ENCODE data around the gene NTSR1. TPM values are rescaled to one million over a fixed set of nuclear protein-coding genes. Genes with fewer than 3 reads are reported as not detected.

Gene NTSR1
- total and polyA plus RNA-seq, 5 donors, result 0.06 TPM; not detected in 4

DNA sequence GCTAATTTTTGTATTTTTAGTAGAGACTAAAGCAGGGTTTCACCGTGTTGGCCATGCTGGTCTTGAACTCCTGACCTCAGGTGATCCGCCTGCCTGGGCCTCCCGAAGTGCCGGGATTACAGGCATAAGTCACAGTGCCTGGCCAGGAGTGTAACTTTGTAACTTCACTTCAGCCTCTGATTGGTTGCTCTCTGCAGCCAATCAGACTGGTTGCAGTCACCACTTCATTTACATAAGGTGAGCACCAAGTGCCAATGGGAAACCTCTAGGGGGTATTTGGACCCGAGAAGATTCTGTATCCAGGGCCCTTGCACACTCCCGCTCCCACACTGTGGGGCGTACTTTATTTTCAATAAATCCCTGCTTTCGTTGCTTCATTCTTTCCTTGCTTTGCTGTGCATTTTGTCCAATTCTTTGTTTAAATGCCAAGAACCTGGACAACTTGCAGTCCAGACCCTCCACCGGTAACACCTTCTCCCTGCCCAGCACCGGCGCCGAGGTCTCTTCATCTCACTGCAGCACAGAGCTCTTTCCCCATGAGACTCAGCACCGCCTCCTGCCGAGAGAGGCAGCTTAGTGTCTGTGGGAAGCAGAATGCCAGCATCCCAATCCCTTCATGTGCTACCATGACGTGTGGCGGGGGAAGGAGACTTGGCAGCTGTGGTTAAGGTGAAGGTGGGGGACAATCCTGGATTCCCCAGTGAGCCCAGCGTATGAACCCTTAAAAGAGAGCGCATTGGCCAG lies 73.7 kb downstream of the NTSR1 start:
- Histone ChIP-seq H3K27ac (ENCODE audit: low read length) (no peak overlapping the region), H3K27me3 (ENCODE audit: control insufficient read depth, insufficient read depth) (no peaks in the 10 kb centered on the region), H3K9me3 (ENCODE audit: control insufficient read depth, low read length) (no peaks in the 10 kb centered on the region), H3K4me3 (ENCODE audit: low read length) (no peak overlapping the region), H3K4me1 (ENCODE audit: control insufficient read depth, insufficient read depth, low read length) (peaks cover 4% of the 10 kb centered on the region)
- intact Hi-C loops (cut with DNase I), result loop anchor here in 2 of 4 donors (10.0 kb wide), 1 partner anchor 278 kb away; no protein-coding TSS in a partner anchor
- ATAC-seq (no peak), DNase-seq (no peak)
- 77% methylated on average over 18 of the region's 18 CpGs for WGBS

GRCh38 chr20:62782893-62783278 lies 74.2 kb downstream of the NTSR1 start:
- no peaks in the 10 kb centered on the region for H3K27me3 ChIP-seq (ENCODE audit: control insufficient read depth, insufficient read depth)
- H3K4me3 ChIP-seq (ENCODE audit: low read length), result no peak overlapping the region
- no peak overlapping the region for H3K27ac ChIP-seq (ENCODE audit: low read length)
- WGBS, result 44% methylated on average over 9 of the region's 9 CpGs
- peaks cover 4% of the 10 kb centered on the region for H3K4me1 ChIP-seq (ENCODE audit: control insufficient read depth, insufficient read depth, low read length)
- H3K9me3 ChIP-seq (ENCODE audit: control insufficient read depth, low read length), result no peaks in the 10 kb centered on the region
- peak in 1 of 2 donors; percentile 50 for ATAC-seq
- no peak for DNase-seq
- intact Hi-C loops (cut with DNase I), result loop anchor here in 2 of 4 donors (10.0 kb wide), 1 partner anchor 278 kb away; no protein-coding TSS in a partner anchor

- intact Hi-C loops (cut with DNase I), result loop anchor here in 2 of 4 donors (10.0 kb wide), 1 partner anchor 280 kb away; no protein-coding TSS in a partner anchor
- peak in 1 of 2 donors; percentile 15 for ATAC-seq
- H3K27ac ChIP-seq (ENCODE audit: low read length), result no peak overlapping the region
These were observed 75.9 kb downstream of the NTSR1 start for GRCh38 chr20:62784497-62784896.

DNA sequence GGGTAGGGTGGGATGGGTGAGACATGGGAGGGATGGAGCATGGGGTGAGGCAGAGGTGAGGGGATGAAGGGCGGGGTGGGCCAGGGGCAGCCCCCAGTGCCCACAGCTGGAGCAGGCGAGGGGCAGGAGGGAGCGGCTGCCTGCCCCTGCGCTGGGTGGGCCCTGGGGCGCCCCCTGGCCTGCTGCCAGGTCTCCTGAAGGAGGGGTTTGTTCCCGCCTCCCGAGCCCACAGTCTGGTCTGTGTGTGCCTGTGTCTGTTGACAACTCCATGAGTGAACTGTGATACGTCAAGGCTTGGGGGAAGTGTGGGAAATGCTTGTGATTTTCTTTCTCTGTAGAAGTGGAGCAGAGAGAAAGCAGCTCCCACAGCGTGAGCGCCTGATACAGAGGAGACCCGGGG lies 76.8 kb downstream of the NTSR1 start:
- Histone ChIP-seq H3K27ac (ENCODE audit: low read length) (no peak overlapping the region), H3K4me3 (ENCODE audit: low read length) (no peak overlapping the region), H3K9me3 (ENCODE audit: control insufficient read depth, low read length) (no peaks in the 10 kb centered on the region), H3K4me1 (ENCODE audit: control insufficient read depth, insufficient read depth, low read length) (peaks cover 4% of the 10 kb centered on the region), H3K27me3 (ENCODE audit: control insufficient read depth, insufficient read depth) (no peaks in the 10 kb centered on the region)
- DNase-seq, result no peak
- intact Hi-C loops (cut with DNase I), result loop anchor here in 3 of 4 donors (5.0 to 10.0 kb wide), 3 partner anchors 98 to 288 kb away; no protein-coding TSS in a partner anchor
- ATAC-seq, result no peak
- 55% methylated on average over 11 of the region's 11 CpGs for WGBS

More at GRCh38 chr20:62784497-62784896, 75.9 kb downstream of the NTSR1 start:
- H3K27me3 ChIP-seq (ENCODE audit: control insufficient read depth, insufficient read depth), result no peaks in the 10 kb centered on the region
- H3K4me3 ChIP-seq (ENCODE audit: low read length), result no peak overlapping the region
- no peaks in the 10 kb centered on the region for H3K9me3 ChIP-seq (ENCODE audit: control insufficient read depth, low read length)
- no peak for DNase-seq
- H3K4me1 ChIP-seq (ENCODE audit: control insufficient read depth, insufficient read depth, low read length), result peaks cover 4% of the 10 kb centered on the region
- WGBS, result 88% methylated on average over 16 of the region's 16 CpGs

DNA sequence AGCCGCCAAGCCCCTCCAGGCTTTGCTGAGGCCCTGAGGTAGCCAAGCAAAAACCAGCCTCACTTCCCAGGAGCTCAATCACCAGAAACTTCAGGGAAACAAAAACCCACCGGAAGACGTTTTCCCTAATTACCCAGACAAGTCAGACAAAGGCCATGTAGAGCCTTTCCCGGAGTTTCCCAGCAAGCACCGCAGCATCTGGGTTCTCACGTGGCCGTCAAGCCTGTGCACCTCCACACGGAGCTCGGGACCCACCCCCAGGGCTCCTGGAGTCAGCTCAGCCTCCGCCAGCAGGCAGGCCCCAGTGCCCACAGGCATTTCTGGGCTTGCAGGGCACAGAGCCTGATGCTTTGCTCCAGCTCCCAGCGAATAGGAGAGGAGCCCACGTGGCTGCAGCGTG lies 77.5 kb downstream of the NTSR1 start:
- Histone ChIP-seq H3K27me3 (ENCODE audit: control insufficient read depth, insufficient read depth) (no peaks in the 10 kb centered on the region), H3K4me3 (ENCODE audit: low read length) (no peak overlapping the region), H3K4me1 (ENCODE audit: control insufficient read depth, insufficient read depth, low read length) (peaks cover 5% of the 10 kb centered on the region), H3K27ac (ENCODE audit: low read length) (no peak overlapping the region), H3K9me3 (ENCODE audit: control insufficient read depth, low read length) (no peaks in the 10 kb centered on the region)
- intact Hi-C loops (cut with DNase I), result loop anchor here in 3 of 4 donors (5.0 to 10.0 kb wide), 3 partner anchors 99 to 289 kb away; no protein-coding TSS in a partner anchor
- 79% methylated on average over 13 of the region's 13 CpGs for WGBS
- DNase-seq (no peak), ATAC-seq (no peak)

- H3K4me1 ChIP-seq (ENCODE audit: control insufficient read depth, insufficient read depth, low read length), result peaks cover 6% of the 10 kb centered on the region
- ATAC-seq (no peak), DNase-seq (no peak)
- no peak overlapping the region for H3K4me3 ChIP-seq (ENCODE audit: low read length)
- no peaks in the 10 kb centered on the region for H3K27me3 ChIP-seq (ENCODE audit: control insufficient read depth, insufficient read depth)
- H3K9me3 ChIP-seq (ENCODE audit: control insufficient read depth, low read length), result no peaks in the 10 kb centered on the region
- WGBS, result 72% methylated on average over 7 of the region's 7 CpGs
- H3K27ac ChIP-seq (ENCODE audit: low read length), result no peak overlapping the region
- intact Hi-C loops (cut with DNase I), result loop anchor here in 3 of 4 donors (5.0 to 10.0 kb wide), 3 partner anchors 100 to 290 kb away; no protein-coding TSS in a partner anchor
These were observed 78.7 kb downstream of the NTSR1 start for GRCh38 chr20:62787321-62787720.

- Histone ChIP-seq H3K9me3 (ENCODE audit: control insufficient read depth, low read length) (no peaks in the 10 kb centered on the region), H3K27ac (ENCODE audit: low read length) (no peak overlapping the region), H3K4me3 (ENCODE audit: low read length) (no peak overlapping the region), H3K4me1 (ENCODE audit: control insufficient read depth, insufficient read depth, low read length) (peaks cover 2% of the 10 kb centered on the region), H3K27me3 (ENCODE audit: control insufficient read depth, insufficient read depth) (no peaks in the 10 kb centered on the region)
- 73% methylated on average over 5 of the region's 5 CpGs for WGBS
- ATAC-seq (no peak), DNase-seq (no peak)
- intact Hi-C loops (cut with DNase I), result loop anchor here in 3 of 4 donors (5.0 to 10.0 kb wide), 3 partner anchors 101 to 291 kb away; no protein-coding TSS in a partner anchor
These were observed 79.2 kb downstream of the NTSR1 start for GRCh38 chr20:62787866-62788265.

DNA sequence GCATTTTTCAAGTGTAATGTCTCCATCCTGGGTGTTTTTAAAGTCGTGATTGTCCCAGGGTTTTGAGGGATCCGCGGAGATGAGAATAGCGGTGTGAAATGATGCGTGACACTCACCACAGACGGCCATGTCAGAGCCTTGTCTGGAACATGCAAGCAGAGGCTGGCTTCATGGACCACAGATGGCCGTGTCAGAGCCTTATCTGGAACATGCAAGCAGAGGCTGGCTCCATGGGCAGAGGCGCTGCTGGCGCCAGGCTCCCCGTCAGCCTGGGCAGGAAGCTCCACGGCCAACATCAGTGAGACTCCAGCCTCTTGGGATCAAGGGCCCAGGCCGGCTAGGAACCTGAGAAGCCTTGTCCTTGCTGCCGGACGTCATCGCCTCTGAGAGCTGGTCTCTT lies 80.0 kb downstream of the NTSR1 start:
- DNase-seq, result no peak
- ATAC-seq, result no peak
- WGBS, result 58% methylated on average over 15 of the region's 15 CpGs
- intact Hi-C loops (cut with DNase I), result loop anchor here in 3 of 4 donors (5.0 to 10.0 kb wide), 3 partner anchors 101 to 291 kb away; no protein-coding TSS in a partner anchor
- Histone ChIP-seq H3K27ac (ENCODE audit: low read length) (no peak overlapping the region), H3K9me3 (ENCODE audit: control insufficient read depth, low read length) (no peaks in the 10 kb centered on the region), H3K4me1 (ENCODE audit: control insufficient read depth, insufficient read depth, low read length) (peaks cover 5% of the 10 kb centered on the region), H3K4me3 (ENCODE audit: low read length) (no peak overlapping the region), H3K27me3 (ENCODE audit: control insufficient read depth, insufficient read depth) (no peaks in the 10 kb centered on the region)

DNA sequence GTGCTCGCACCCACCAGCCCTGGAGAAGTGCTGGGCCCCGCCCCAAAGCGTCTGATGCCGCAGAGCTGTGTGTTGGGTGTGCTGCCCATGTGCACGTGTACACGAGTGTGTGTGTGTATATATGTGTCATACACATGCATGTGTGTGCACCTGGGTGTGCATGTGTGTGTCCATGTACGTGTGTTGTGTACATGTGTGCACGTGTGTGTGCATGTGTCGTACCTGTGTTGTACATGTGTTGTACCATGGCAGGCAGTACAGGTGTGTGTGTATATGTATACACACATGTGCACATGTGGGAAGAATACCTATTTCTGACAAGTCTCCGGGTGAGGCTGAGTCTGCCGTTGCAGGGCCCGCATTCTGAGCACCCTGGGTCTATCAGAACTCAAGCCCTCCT lies 81.4 kb downstream of the NTSR1 start:
- no peak overlapping the region for H3K4me3 ChIP-seq (ENCODE audit: low read length)
- 91% methylated on average over 12 of the region's 12 CpGs for WGBS
- H3K9me3 ChIP-seq (ENCODE audit: control insufficient read depth, low read length), result no peaks in the 10 kb centered on the region
- H3K27ac ChIP-seq (ENCODE audit: low read length), result no peak overlapping the region
- intact Hi-C loops (cut with DNase I), result loop anchor here in 3 of 4 donors (5.0 to 10.0 kb wide), 3 partner anchors 118 to 285 kb away; no protein-coding TSS in a partner anchor
- DNase-seq, result no peak
- no peaks in the 10 kb centered on the region for H3K27me3 ChIP-seq (ENCODE audit: control insufficient read depth, insufficient read depth)
- H3K4me1 ChIP-seq (ENCODE audit: control insufficient read depth, insufficient read depth, low read length), result peaks cover 7% of the 10 kb centered on the region
- ATAC-seq, result no peak

GRCh38 chr20:62791301-62792181 lies 82.9 kb downstream of the NTSR1 start:
- Histone ChIP-seq H3K27me3 (ENCODE audit: control insufficient read depth, insufficient read depth) (no peaks in the 10 kb centered on the region), H3K27ac (ENCODE audit: low read length) (no peak overlapping the region), H3K4me1 (ENCODE audit: control insufficient read depth, insufficient read depth, low read length) (peaks cover 7% of the 10 kb centered on the region), H3K4me3 (ENCODE audit: low read length) (no peak overlapping the region), H3K9me3 (ENCODE audit: control insufficient read depth, low read length) (no peaks in the 10 kb centered on the region)
- DNase-seq, result peak; percentile 81 to 91 (median 89)
- intact Hi-C loops (cut with DNase I), result loop anchor here (2.0 to 10.0 kb wide), 4 partner anchors 119 to 287 kb away; no protein-coding TSS in a partner anchor
- ATAC-seq, result peak in 1 of 2 donors; percentile 6
- 30% methylated on average over 23 of the region's 23 CpGs for WGBS

Measured in right cardiac atrium (tissue), 5 donors.